T-cell (primary cell): ENCODE measurements around the gene MYO10. TPM values are rescaled to one million over a fixed set of nuclear protein-coding genes. Genes with fewer than 3 reads are reported as not detected.
"Not testable (repeated sequence)": the region's sequence is repeated elsewhere in the genome, so short reads cannot be mapped to it uniquely, and the experiment has no call there.

Source experiments
- ATAC-seq, 4 experiments: fragments of 200-7000 bp in 3 of 4; fragments of 150-1000 bp in 1 of 4; cut with Tn5 transposase; replicated peaks in 1 of 4; 1 replicate in 3 of 4; 2 replicates in 1 of 4; pipeline ENCODE4 v1.10.0; 2021; ENCODE audit warnings: moderate library complexity in 3 of 4, mild to moderate bottlenecking in 2 of 4, moderate number of reproducible peaks in 1 of 4
- CTCF ChIA-PET, 2 donors: fragments of 300-600 bp; sonication (Branson Sonifier 250); formaldehyde crosslinking; loops; one replicate each; lab custom pipeline; 2022; ENCODE audit warnings: antibody characterized with exemption in 2 of 2; lab: Charles Lee
- POLR2A ChIA-PET, 2 donors: fragments of 300-600 bp; sonication (Branson Sonifier 250); formaldehyde crosslinking; loops; one replicate each; lab custom pipeline; 2022; ENCODE audit warnings: antibody characterized with exemption in 2 of 2; lab: Charles Lee
- DNase-seq, 35 experiments: peaks; one replicate each; pipeline versions ENCODE4 v3.0.0 to v3.0.0-alpha.2; 2013 to 2023
- H3K27ac ChIP-seq: one replicate; pipeline ENCODE4 v1.5.1; 2013; ENCODE audit warnings: low read length
- H3K27me3 ChIP-seq, 2 experiments: replicated peaks in 1 of 2; 1 replicate in 1 of 2; 2 replicates in 1 of 2; pipeline versions ENCODE4 v1.6.1 to v1.7.0; 2013; ENCODE audit warnings: low read length in 1 of 2, mixed read lengths in 1 of 2; ENCODE audit not compliant: control insufficient read depth in 2 of 2, insufficient read depth in 2 of 2; ENCODE audit errors: extremely low read depth in 1 of 2
- H3K36me3 ChIP-seq, 2 donors: 1 replicate in 1 of 2; 2 replicates in 1 of 2; pipeline versions ENCODE4 v1.6.1 to v1.7.0; 2013; ENCODE audit warnings: low read length in 1 of 2; ENCODE audit not compliant: control insufficient read depth in 2 of 2, insufficient read depth in 1 of 2; ENCODE audit errors: extremely low read depth in 1 of 2
- H3K4me1 ChIP-seq, 2 experiments: 1 replicate in 1 of 2; 2 replicates in 1 of 2; pipeline versions ENCODE4 v1.6.1 to v1.7.0; 2013; ENCODE audit warnings: low read length in 2 of 2, mixed read lengths in 1 of 2; ENCODE audit not compliant: insufficient read depth in 2 of 2, control insufficient read depth in 1 of 2; ENCODE audit errors: extremely low read depth in 1 of 2
- H3K4me3 ChIP-seq, 2 donors: 1 replicate in 1 of 2; 2 replicates in 1 of 2; pipeline versions ENCODE4 v1.5.1 to v1.7.0; 2013; ENCODE audit warnings: mild to moderate bottlenecking in 2 of 2, low read length in 1 of 2, moderate library complexity in 1 of 2; ENCODE audit not compliant: control insufficient read depth in 1 of 2; ENCODE audit errors: extremely low read depth in 1 of 2
- H3K9me3 ChIP-seq: 2 replicates; pipeline ENCODE4 v1.7.0; 2013
- H3K27ac Mint-ChIP-seq, 2 donors: one replicate each; pipeline ENCODE4 v1.8.0; 2020 to 2021; ENCODE audit warnings: mild to moderate bottlenecking in 2 of 2, mixed read lengths in 2 of 2
- H3K27me3 Mint-ChIP-seq, 2 donors: one replicate each; pipeline ENCODE4 v1.8.0; 2021 to 2022; ENCODE audit warnings: mixed read lengths in 2 of 2
- H3K36me3 Mint-ChIP-seq: one replicate; pipeline ENCODE4 v1.8.0; 2021; ENCODE audit warnings: mixed read lengths
- H3K4me1 Mint-ChIP-seq, 3 donors: one replicate each; pipeline ENCODE4 v1.8.0; 2020 to 2022; ENCODE audit warnings: mixed read lengths in 3 of 3, mild to moderate bottlenecking in 1 of 3
- H3K4me3 Mint-ChIP-seq, 3 donors: one replicate each; pipeline ENCODE4 v1.8.0; 2020 to 2022; ENCODE audit warnings: mild to moderate bottlenecking in 3 of 3, mixed read lengths in 3 of 3, moderate library complexity in 3 of 3
- H3K9me3 Mint-ChIP-seq, 3 donors: one replicate each; pipeline ENCODE4 v1.8.0; 2020 to 2022; ENCODE audit warnings: mixed read lengths in 3 of 3
- WGBS: methylation state at CpG from one replicate; pipeline ENCODE4 v1.1.5; 2013; ENCODE audit warnings: missing lambda C conversion rate; ENCODE audit not compliant: insufficient coverage; 5-methylcytosine and 5-hydroxymethylcytosine counted together
- total RNA-seq, 35 experiments: library from RNA in 6 of 35; stranded (reverse) in 6 of 35; fragments of 120-200 nt in 1 of 35; gene quantifications; one replicate each; pipeline versions ENCODE4 v1.2.1 to v1.2.4 and lab custom pipeline; 2013 to 2026

The MYO10 gene
- total RNA-seq, 5 donors from 2014 or later (not counting 1 experiment from before 2014, with no cell fraction given): 0.20 to 0.47 (median 0.23) TPM; not detected in 2

DNA sequence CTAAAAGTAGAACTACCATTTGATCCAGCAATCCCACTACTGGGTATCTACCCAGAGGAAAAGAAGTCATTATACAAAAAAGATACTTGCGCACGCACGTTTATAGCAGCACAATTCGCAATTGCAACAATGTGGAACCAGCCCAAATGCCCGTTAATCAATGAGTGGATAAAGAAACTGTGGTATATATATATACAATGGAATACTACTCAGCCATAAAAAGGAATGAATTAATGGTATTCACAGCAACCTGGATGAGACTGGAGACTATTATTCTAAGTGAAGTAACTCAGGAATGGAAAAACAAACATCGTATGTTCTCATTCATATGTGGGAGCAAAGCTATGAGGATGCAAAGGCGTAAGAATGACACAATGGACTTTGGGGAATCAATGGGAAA lies 104.8 kb downstream of the MYO10 start:
- H3K36me3 Mint-ChIP-seq, H3K27ac ChIP-seq, POLR2A ChIA-PET, H3K27me3 ChIP-seq, H3K4me3 ChIP-seq, DNase-seq, H3K27ac Mint-ChIP-seq, H3K36me3 ChIP-seq, H3K4me1 ChIP-seq, H3K4me1 Mint-ChIP-seq, ATAC-seq, H3K9me3 ChIP-seq, CTCF ChIA-PET, H3K4me3 Mint-ChIP-seq, H3K9me3 Mint-ChIP-seq: not testable (repeated sequence)
- WGBS: no CpG with 5 or more reads among the region's 7 CpGs
- peaks cover 2 to 16% of the 10 kb centered on the region in 2 donors for H3K27me3 Mint-ChIP-seq

DNA sequence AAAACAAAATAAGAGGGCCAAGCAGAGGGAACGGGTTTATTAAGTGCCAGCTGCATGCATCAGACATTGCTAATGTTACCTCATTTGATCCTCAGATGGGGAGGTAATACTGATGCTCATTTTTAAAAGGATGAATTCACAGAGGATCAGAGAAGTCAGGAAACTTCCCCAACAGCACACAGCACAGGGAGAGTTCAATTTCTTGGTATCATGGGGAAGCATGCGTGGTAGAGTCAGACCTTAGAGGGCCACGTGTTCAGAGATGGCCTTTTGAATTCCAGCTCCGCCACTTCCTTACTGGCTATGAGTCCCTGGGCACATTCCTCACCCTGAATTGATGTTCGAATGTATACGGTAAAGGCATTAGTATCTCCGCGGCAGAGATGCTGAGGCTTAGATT lies 108.3 kb downstream of the MYO10 start:
- H3K36me3 Mint-ChIP-seq: no peaks in the 10 kb centered on the region
- no peak overlapping the region for H3K27ac ChIP-seq
- no peaks in the 10 kb centered on the region for H3K36me3 ChIP-seq
- no peak overlapping the region for H3K27ac Mint-ChIP-seq
- H3K27me3 ChIP-seq: peaks cover 0 to 2% of the 10 kb centered on the region in 2 experiments
- WGBS: 97% methylated on average over 6 of the region's 8 CpGs
- no peak overlapping the region for H3K4me3 ChIP-seq
- no peak for ATAC-seq
- H3K4me1 ChIP-seq: no peaks in the 10 kb centered on the region
- no peak for DNase-seq
- CTCF ChIA-PET: no interaction called here
- H3K9me3 ChIP-seq: no peaks in the 10 kb centered on the region
- H3K27me3 Mint-ChIP-seq: peaks cover under 1 to 12% of the 10 kb centered on the region in 2 donors
- H3K9me3 Mint-ChIP-seq: no peaks in the 10 kb centered on the region
- H3K4me3 Mint-ChIP-seq: no peak overlapping the region
- H3K4me1 Mint-ChIP-seq: no peaks in the 10 kb centered on the region
- POLR2A ChIA-PET: no interaction called here

DNA sequence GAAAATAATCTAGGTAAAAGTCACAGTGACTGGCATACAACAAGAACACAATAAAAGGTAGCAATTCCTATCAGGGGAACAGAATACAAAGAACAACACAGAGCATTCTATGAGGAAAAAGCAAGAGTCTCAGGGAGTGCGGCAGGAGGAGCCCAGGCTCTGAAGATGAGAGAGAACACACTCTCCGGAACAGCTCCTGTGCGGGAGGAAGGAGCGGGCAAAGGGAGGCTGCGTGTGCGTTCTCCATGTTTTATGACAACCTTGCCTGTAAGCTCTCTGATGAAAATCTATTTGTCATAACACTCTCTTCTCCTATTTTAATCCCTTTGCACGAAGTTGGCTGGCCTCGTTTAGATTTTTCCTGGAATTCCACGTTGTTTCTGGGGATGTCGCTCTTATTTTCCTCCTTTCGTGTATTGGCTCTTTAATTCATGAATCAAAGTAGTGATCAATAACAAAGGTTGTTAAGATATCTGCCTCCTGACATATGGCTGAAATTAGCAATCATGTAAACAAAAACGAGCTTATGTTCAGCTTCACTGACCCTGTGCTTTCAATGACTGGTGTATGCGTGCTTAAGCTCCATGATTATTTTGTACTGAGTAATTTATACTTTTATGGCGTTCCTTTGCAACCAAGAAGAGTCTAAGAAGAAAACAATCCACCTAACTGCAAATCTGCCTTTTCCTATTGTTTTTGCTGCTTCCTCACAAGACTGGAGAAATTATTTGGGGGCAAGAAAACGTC lies 109.5 kb downstream of the MYO10 start:
- H3K4me1 ChIP-seq: no peaks in the 10 kb centered on the region
- H3K4me1 Mint-ChIP-seq: no peaks in the 10 kb centered on the region
- WGBS: 67% methylated on average over 1 of the region's 15 CpGs

DNA sequence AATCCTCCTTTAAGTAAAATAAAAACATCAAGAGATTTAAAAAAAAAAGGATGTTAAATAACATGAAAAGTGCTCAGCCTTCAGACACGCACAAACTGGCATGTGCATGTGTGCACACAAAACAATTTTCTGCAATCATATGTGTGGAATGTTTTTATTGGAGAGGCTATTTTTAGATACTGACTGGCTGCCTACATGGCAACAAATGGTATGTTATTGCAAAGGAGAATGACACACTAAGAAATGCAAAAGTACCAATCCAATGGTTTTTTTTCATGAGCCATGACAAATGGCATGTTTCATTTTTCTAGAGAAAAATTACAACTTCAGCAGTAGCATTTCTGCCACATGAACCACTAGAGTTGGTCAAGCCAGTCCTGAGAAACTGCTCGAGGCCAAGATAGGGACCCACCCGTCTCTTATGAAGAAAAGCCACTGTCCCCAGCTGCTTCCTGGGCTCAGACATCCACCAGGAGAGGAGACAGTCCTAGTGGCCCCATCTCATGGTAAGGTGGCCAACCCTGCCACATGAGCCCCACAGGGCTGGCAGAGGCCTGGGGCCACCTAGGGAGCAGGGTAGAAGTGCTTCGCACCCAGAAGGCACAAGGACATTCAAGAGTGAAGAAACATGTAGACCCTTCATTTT lies 116.4 kb downstream of the MYO10 start:
- Histone ChIP-seq H3K27ac (no peak overlapping the region), H3K4me3 (no peak overlapping the region), H3K4me1 (no peaks in the 10 kb centered on the region), H3K9me3 (no peaks in the 10 kb centered on the region), H3K27me3 (no peaks in the 10 kb centered on the region), H3K36me3 (no peaks in the 10 kb centered on the region)
- Mint-ChIP-seq H3K27ac (no peak overlapping the region), H3K4me3 (no peak overlapping the region), H3K27me3 (peaks cover 0 to 3% of the 10 kb centered on the region in 2 donors), H3K36me3 (no peaks in the 10 kb centered on the region), H3K9me3 (no peaks in the 10 kb centered on the region), H3K4me1 (no peaks in the 10 kb centered on the region)
- ATAC-seq (no peak), DNase-seq (no peak)
- CTCF ChIA-PET: no interaction called here
- 90% methylated on average over 2 of the region's 4 CpGs for WGBS
- POLR2A ChIA-PET: no interaction called here

More for the DNA sequence above, 109.5 kb downstream of the MYO10 start:
- H3K27me3 Mint-ChIP-seq: peaks cover 2 to 12% of the 10 kb centered on the region in 2 donors
- POLR2A ChIA-PET: no interaction called here
- CTCF ChIA-PET: no interaction called here
- Histone ChIP-seq H3K9me3 (no peaks in the 10 kb centered on the region), H3K36me3 (no peaks in the 10 kb centered on the region), H3K27me3 (peaks cover 0 to 2% of the 10 kb centered on the region in 2 experiments), H3K4me3 (no peak overlapping the region), H3K27ac (no peak overlapping the region)
- DNase-seq (no peak), ATAC-seq (no peak)
- no peak overlapping the region for H3K4me3 Mint-ChIP-seq
- no peaks in the 10 kb centered on the region for H3K36me3 Mint-ChIP-seq
- no peaks in the 10 kb centered on the region for H3K9me3 Mint-ChIP-seq
- H3K27ac Mint-ChIP-seq: no peak overlapping the region

DNA sequence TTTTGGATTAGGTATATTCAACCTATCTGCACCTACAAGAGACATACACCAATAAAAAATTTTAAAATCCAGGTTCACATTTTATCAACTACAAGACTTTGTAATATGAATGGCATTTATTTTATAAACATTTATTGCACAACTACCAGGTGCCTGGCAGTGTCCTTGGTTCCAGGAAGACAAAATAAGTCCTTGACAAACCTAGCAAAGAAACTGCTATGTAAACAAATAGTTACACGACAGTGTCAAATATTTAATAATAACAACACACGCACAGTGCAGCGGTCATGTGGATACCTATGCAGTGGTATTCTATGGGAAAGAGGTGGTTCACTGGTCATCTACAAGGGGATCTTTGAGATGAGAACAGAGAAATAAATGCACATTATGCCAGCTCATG lies 120.7 kb downstream of the MYO10 start:
- no peaks in the 10 kb centered on the region for H3K36me3 Mint-ChIP-seq
- POLR2A ChIA-PET: no interaction called here
- H3K27ac Mint-ChIP-seq: no peak overlapping the region
- no CpG with 5 or more reads among the region's 3 CpGs for WGBS
- Histone ChIP-seq H3K27ac (no peak overlapping the region), H3K9me3 (no peaks in the 10 kb centered on the region), H3K4me3 (no peak overlapping the region), H3K27me3 (peaks cover 0 to 3% of the 10 kb centered on the region in 2 experiments), H3K4me1 (no peaks in the 10 kb centered on the region), H3K36me3 (no peaks in the 10 kb centered on the region)
- ATAC-seq (no peak), DNase-seq (no peak)
- H3K4me1 Mint-ChIP-seq: no peaks in the 10 kb centered on the region
- no peak overlapping the region for H3K4me3 Mint-ChIP-seq
- H3K9me3 Mint-ChIP-seq: no peaks in the 10 kb centered on the region
- H3K27me3 Mint-ChIP-seq: no peaks in the 10 kb centered on the region
- CTCF ChIA-PET: no interaction called here

DNA sequence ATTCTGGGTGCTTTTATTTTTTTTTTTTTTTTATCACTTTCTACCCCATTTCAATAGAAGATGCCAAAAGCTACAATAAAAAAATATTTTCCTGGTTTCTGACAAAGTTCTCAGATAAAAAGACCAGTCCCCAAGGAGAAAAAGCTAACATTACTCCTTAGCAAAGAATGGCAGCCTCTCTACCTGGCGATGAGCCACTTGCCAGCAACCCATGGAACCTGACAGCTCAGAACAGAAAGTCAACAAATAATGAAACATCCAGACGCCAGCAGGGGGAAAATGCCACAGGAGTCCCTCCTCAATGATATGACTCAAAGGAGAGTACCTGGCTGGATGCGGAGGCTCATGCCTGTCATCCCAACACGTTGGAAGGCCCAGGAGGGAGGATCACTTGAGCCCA lies 123.2 kb downstream of the MYO10 start:
- H3K9me3 Mint-ChIP-seq: no peaks in the 10 kb centered on the region
- no peak overlapping the region for H3K27ac ChIP-seq
- ChIA-PET POLR2A (no interaction called here), CTCF (interaction anchor here in 1 of 2 donors (0.6 kb wide), 1 partner anchor 325 kb away, joined by 3 read pairs; no protein-coding TSS in a partner anchor)
- no peaks in the 10 kb centered on the region for H3K4me1 Mint-ChIP-seq
- WGBS: 52% methylated on average over 2 of the region's 4 CpGs
- no peak overlapping the region for H3K27ac Mint-ChIP-seq
- peaks cover 0 to 3% of the 10 kb centered on the region in 2 experiments for H3K27me3 ChIP-seq
- H3K9me3 ChIP-seq: no peaks in the 10 kb centered on the region
- H3K4me3 Mint-ChIP-seq: no peak overlapping the region
- H3K36me3 ChIP-seq: no peaks in the 10 kb centered on the region
- no peaks in the 10 kb centered on the region for H3K27me3 Mint-ChIP-seq
- H3K4me1 ChIP-seq: no peaks in the 10 kb centered on the region
- no peaks in the 10 kb centered on the region for H3K36me3 Mint-ChIP-seq
- no peak for ATAC-seq
- no peak for DNase-seq
- no peak overlapping the region for H3K4me3 ChIP-seq
